ENCODE data around the gene NEK11. TPM values are rescaled to one million over a fixed set of nuclear protein-coding genes. Genes with fewer than 3 reads are reported as not detected.

NEK11 gene
- total RNA-seq, 1 donor = 15.3 TPM

- no peak for DNase-seq (ENCODE audit: low read depth)
- no peak overlapping the region for H3K4me3 ChIP-seq (ENCODE audit: low read depth, low read length)
- no peak for TF ChIP-seq CTCF (IDR thresholded peaks at IDR 0.05; ENCODE audit: insufficient read depth, low read length)
Measured at GRCh38 chr3:131233900-131234668, 207.4 kb downstream of the NEK11 start.

GRCh38 chr3:131236421-131236820 lies 209.7 kb downstream of the NEK11 start:
- no peak for DNase-seq (ENCODE audit: low read depth)
- TF ChIP-seq CTCF (IDR thresholded peaks at IDR 0.05; ENCODE audit: insufficient read depth, low read length) = no peak
- H3K4me3 ChIP-seq (ENCODE audit: low read depth, low read length) = no peak overlapping the region

DNA sequence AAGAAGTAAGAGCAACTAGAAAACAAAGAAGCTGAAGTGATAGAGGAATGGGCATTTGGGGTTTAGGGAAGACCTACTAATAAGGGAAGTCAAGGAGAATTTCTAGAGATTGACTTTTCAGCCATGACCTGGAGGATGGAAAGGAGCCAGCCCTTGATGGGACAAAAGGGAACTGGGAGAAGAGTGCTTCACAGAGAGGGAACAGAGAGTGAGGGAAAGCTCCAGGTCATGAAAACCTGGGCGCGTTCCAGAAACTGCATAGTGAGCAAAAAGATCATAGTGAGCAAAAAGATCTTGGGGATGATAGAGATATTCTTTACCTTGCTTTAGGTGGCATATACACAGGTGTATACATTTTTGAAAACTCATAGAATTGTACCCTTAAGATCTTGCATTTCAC lies 211.8 kb downstream of the NEK11 start:
- H3K4me3 ChIP-seq (ENCODE audit: low read depth, low read length) = no peak overlapping the region
- no peak for DNase-seq (ENCODE audit: low read depth)
- TF ChIP-seq CTCF (IDR thresholded peaks at IDR 0.05; ENCODE audit: insufficient read depth, low read length) = no peak

GRCh38 chr3:131239267-131239666 lies 212.6 kb downstream of the NEK11 start:
- no peak for TF ChIP-seq CTCF (IDR thresholded peaks at IDR 0.05; ENCODE audit: insufficient read depth, low read length)
- DNase-seq (ENCODE audit: low read depth) = no peak
- H3K4me3 ChIP-seq (ENCODE audit: low read depth, low read length) = no peak overlapping the region

DNA sequence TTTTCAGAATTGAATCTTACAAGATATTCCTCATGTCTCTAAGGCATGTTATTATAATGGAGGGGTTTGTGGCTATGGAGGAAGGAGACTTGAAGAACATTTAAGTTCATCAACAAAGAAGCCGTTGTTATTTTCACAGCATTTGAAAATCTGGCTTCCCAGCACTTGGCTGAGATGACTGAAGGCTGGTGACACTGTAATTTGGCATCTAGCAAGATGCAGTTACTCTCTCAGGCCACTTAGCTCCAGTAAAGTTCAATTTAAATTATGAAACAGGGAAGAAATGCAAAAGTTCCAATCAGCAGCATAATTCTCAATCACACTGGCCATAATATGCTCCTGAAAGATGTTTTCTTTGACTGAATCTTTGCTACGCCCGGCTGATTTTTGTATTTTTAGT lies 215.5 kb downstream of the NEK11 start:
- H3K4me3 ChIP-seq (ENCODE audit: low read depth, low read length) = no peak overlapping the region
- no peak for DNase-seq (ENCODE audit: low read depth)
- TF ChIP-seq CTCF (IDR thresholded peaks at IDR 0.05; ENCODE audit: insufficient read depth, low read length) = no peak

GRCh38 chr3:131250466-131250865 lies 223.8 kb downstream of the NEK11 start:
- DNase-seq (ENCODE audit: low read depth) = no peak
- H3K4me3 ChIP-seq (ENCODE audit: low read depth, low read length) = no peak overlapping the region
- TF ChIP-seq CTCF (IDR thresholded peaks at IDR 0.05; ENCODE audit: insufficient read depth, low read length) = no peak

DNA sequence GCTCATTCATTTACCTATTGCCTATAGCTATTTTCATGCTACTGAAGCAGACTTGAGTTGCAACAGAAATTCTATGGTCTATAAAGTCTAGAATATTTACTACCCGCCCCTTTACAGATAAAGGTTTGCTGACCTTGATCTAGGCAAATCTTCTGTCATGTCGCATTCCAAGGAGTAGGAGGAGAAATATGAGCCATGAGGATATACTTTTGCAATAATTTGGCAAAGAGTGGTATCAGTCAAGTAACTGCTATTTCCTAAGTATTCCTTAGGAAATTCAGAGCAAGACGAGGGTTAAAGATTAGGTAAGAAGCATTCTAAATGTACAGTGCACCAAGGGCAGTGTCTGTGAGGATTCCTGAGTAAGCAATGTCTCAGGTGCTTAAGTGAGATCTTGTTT lies 233.8 kb downstream of the NEK11 start:
- DNase-seq (ENCODE audit: low read depth) = peak; percentile 14
- TF ChIP-seq CTCF (IDR thresholded peaks at IDR 0.05; ENCODE audit: insufficient read depth, low read length) = no peak
- no peak overlapping the region for H3K4me3 ChIP-seq (ENCODE audit: low read depth, low read length)
